Neural crest cell (in vitro differentiated cells): ENCODE data around the gene OPTN. TPM values are rescaled to one million over a fixed set of nuclear protein-coding genes. Genes with fewer than 3 reads are reported as not detected.

Experiments used
- DNase-seq: peaks from one replicate; pipeline ENCODE4 v3.0.0; 2021; ENCODE audit warnings: low read depth, mixed read lengths, low spot score
- H3K27ac Mint-ChIP-seq: one replicate; pipeline ENCODE4 v1.8.0; 2021; ENCODE audit warnings: mild to moderate bottlenecking, mixed read lengths; ENCODE audit not compliant: unreplicated experiment
- H3K27me3 Mint-ChIP-seq: 2 replicates; pipeline ENCODE4 v1.8.0; 2021; ENCODE audit warnings: low read depth, mild to moderate bottlenecking, mixed read lengths
- H3K36me3 Mint-ChIP-seq: 2 replicates; pipeline ENCODE4 v1.8.0; 2021; ENCODE audit warnings: low read depth, mild to moderate bottlenecking, mixed read lengths
- H3K4me1 Mint-ChIP-seq: 2 replicates; pipeline ENCODE4 v1.8.0; 2021; ENCODE audit warnings: mixed read lengths
- H3K4me3 Mint-ChIP-seq: one replicate; pipeline ENCODE4 v1.8.0; 2021; ENCODE audit warnings: mild to moderate bottlenecking, mixed read lengths
- H3K9me3 Mint-ChIP-seq: 2 replicates; pipeline ENCODE4 v1.8.0; 2021; ENCODE audit warnings: mixed read lengths
- total RNA-seq: library from RNA; stranded (reverse); gene quantifications from 2 replicates; pipeline ENCODE4 v1.2.1, GENCODE V29; 2021
- TF ChIP-seq, protein P1 (sequence below): fragments of 200-600 bp; sonication (generic); conservative IDR thresholded peaks from 2 replicates; pipeline ENCODE4 v1.5.0; 2021; ENCODE audit warnings: antibody characterized with exemption, mild to moderate bottlenecking

OPTN gene
- total RNA-seq, 1 donor from 2014 or later: 6.2 TPM

DNA sequence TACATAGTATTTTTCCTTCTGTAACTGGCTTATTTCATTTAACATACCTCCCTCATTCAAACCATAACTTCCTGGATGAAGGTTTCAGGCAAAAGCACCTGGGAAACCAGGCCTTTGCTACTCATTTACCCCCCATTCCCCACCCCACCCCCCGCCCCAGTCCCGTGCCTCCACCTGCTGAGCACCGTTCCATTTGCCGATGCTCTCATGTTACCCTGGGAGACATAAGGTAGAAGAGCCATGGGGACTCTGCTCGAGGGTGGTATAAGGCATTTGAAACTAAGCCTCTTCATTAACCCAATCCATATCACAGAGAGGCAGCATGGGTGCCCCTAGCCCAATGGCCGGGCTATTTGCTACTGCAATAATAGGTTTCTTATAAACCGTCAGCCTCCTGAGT, 39.2 kb downstream of the OPTN start:
- no peak for DNase-seq
- H3K36me3 Mint-ChIP-seq: no peaks in the 10 kb centered on the region
- H3K4me3 Mint-ChIP-seq: no peak overlapping the region
- TF ChIP-seq, protein P1, sequence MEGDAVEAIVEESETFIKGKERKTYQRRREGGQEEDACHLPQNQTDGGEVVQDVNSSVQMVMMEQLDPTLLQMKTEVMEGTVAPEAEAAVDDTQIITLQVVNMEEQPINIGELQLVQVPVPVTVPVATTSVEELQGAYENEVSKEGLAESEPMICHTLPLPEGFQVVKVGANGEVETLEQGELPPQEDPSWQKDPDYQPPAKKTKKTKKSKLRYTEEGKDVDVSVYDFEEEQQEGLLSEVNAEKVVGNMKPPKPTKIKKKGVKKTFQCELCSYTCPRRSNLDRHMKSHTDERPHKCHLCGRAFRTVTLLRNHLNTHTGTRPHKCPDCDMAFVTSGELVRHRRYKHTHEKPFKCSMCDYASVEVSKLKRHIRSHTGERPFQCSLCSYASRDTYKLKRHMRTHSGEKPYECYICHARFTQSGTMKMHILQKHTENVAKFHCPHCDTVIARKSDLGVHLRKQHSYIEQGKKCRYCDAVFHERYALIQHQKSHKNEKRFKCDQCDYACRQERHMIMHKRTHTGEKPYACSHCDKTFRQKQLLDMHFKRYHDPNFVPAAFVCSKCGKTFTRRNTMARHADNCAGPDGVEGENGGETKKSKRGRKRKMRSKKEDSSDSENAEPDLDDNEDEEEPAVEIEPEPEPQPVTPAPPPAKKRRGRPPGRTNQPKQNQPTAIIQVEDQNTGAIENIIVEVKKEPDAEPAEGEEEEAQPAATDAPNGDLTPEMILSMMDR: no peak
- no peaks in the 10 kb centered on the region for H3K9me3 Mint-ChIP-seq
- H3K27me3 Mint-ChIP-seq: no peaks in the 10 kb centered on the region
- peaks cover 4% of the 10 kb centered on the region for H3K4me1 Mint-ChIP-seq
- H3K27ac Mint-ChIP-seq: no peak overlapping the region

DNA sequence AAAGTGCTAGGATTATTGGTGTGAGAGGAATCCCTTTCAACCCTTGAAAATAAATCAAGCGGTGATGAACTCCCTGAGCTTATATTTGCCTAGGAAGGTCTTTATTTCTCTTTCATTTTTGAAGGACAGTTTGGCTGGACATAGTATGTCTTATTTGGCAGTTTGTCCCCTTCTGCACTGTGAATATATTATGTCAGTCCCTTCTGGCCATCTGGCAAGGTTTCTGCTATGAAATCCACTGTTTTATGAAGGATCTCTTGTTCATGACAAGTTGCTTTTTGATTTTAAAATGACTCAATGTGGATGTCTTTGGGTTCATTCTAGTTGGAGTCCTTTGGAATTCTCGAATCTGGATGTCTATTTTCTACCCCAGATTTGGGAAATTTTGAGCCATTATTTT, 39.7 kb downstream of the OPTN start:
- no peak for DNase-seq
- no peak overlapping the region for H3K27ac Mint-ChIP-seq
- TF ChIP-seq, protein P1: no peak
- no peaks in the 10 kb centered on the region for H3K36me3 Mint-ChIP-seq
- H3K27me3 Mint-ChIP-seq: no peaks in the 10 kb centered on the region
- no peak overlapping the region for H3K4me3 Mint-ChIP-seq
- H3K9me3 Mint-ChIP-seq: no peaks in the 10 kb centered on the region
- peaks cover 4% of the 10 kb centered on the region for H3K4me1 Mint-ChIP-seq

GRCh38 chr10:13140627-13141190, 40.7 kb downstream of the OPTN start:
- no peak overlapping the region for H3K4me3 Mint-ChIP-seq
- no peaks in the 10 kb centered on the region for H3K27me3 Mint-ChIP-seq
- TF ChIP-seq, protein P1: no peak
- H3K36me3 Mint-ChIP-seq: no peaks in the 10 kb centered on the region
- peaks cover 3% of the 10 kb centered on the region for H3K9me3 Mint-ChIP-seq
- no peak for DNase-seq
- peaks cover 4% of the 10 kb centered on the region for H3K4me1 Mint-ChIP-seq
- H3K27ac Mint-ChIP-seq: no peak overlapping the region

DNA sequence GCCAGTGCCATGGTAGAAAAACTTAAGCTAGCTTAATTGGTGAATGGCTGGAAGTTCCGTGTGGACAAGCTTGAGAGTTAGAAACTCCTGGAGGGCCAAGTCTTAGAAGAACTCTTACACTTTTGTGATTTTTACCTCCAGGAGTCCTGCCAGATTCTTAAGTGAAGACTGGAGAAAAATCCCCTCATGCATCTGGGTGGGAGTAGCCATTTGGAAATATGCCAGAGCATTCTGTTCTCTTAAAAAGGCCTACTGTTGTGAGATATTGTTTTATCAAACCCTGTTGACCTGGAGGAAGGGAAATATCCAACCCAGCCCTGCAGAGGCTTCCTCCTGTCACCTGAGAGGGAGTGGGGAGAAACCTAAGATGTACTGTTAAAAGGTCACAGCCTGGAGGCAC, 43.8 kb downstream of the OPTN start:
- Mint-ChIP-seq H3K27me3 (peaks cover 3% of the 10 kb centered on the region), H3K27ac (no peak overlapping the region), H3K4me1 (peaks cover 3% of the 10 kb centered on the region), H3K36me3 (no peaks in the 10 kb centered on the region), H3K9me3 (peaks cover 3% of the 10 kb centered on the region), H3K4me3 (no peak overlapping the region)
- no peak for DNase-seq
- TF ChIP-seq, protein P1: no peak

DNA sequence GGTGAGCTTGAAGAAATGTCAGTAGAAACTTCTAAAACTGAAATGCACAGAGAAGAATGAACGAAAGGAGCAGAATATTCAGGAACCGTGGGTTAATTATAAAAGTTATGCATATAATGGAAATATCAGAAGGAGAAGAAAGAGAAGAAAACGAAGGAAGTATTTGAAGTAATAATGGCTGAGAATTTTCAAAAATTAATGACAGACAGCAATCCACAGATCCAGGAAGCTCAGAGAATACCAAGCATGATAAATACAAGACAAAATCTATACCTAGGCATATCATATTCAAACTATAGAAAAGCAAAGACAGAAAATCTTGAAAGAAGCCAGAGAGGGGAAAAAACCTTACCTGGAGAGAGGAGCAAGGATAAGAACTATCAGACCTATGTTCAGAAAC, 44.9 kb downstream of the OPTN start:
- H3K27ac Mint-ChIP-seq: no peak overlapping the region
- H3K27me3 Mint-ChIP-seq: peaks cover 3% of the 10 kb centered on the region
- H3K36me3 Mint-ChIP-seq: no peaks in the 10 kb centered on the region
- no peak overlapping the region for H3K4me3 Mint-ChIP-seq
- no peaks in the 10 kb centered on the region for H3K4me1 Mint-ChIP-seq
- no peak for DNase-seq
- TF ChIP-seq, protein P1: no peak
- H3K9me3 Mint-ChIP-seq: peaks cover 6% of the 10 kb centered on the region
